HG03280 (cell line): Measurements from ENCODE around the gene RPRD2.

Experiments used
- ATAC-seq: cut with Tn5 transposase; IDR thresholded peaks from one replicate; pipeline ENCODE4 v1.9.1; 2021; ENCODE audit warnings: mild to moderate bottlenecking, moderate library complexity; ENCODE audit not compliant: unreplicated experiment

RPRD2 gene

DNA sequence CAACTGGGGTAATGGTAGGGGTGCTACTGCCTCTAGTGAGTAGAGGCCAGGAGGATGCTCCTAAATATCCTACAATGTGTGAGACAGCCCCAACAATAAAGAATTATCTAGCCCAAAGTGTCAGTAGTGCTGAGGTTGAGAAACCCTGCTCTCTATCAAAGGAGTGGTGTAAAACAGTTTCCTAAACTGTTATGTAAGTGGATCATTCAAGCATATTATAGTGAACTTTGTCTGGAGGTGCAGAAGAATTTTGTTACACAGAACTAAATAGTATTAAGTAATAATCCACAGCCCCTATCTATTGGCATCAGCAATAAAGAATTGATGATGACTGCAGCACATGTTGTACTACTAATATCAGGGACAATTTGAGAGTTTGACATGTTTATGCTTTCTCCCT lies 103.0 kb downstream of the RPRD2 start:
- no peak for ATAC-seq

DNA sequence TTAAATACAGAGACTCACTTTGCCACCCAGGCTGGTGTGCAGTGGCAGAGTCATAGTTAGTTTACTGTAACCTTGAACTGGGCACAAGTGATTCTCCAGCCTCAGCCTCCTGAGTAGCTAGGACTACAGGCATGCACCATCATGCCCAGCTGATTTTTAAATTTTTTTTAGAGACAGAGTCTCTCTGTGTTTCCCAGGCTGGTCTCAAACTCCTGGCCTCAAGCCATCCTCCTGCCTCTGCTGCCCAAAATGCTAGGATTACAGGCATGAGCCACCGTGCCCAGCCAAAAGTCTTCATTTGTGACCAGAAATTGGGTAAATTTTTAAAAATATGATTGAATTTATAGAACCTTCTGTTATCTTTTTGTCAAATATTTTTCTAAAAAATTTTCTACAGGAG lies 105.3 kb downstream of the RPRD2 start:
- ATAC-seq = no peak

DNA sequence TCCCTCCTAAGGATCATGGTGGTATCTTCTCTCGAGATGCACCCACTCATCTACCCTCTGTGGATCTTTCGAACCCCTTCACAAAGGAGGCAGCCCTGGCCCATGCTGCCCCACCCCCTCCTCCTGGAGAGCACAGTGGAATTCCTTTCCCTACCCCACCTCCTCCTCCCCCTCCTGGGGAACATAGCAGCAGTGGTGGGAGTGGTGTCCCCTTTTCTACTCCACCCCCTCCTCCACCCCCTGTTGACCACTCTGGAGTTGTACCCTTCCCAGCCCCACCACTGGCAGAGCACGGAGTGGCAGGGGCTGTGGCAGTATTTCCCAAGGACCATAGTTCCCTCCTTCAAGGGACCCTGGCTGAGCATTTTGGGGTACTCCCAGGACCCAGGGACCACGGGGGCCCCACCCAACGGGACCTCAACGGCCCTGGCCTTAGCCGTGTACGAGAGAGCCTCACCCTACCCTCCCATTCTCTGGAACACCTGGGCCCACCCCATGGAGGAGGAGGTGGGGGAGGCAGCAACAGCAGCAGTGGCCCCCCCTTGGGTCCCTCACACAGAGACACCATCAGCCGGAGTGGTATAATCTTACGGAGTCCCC lies 108.8 kb downstream of the RPRD2 start:
- ATAC-seq = no peak

DNA sequence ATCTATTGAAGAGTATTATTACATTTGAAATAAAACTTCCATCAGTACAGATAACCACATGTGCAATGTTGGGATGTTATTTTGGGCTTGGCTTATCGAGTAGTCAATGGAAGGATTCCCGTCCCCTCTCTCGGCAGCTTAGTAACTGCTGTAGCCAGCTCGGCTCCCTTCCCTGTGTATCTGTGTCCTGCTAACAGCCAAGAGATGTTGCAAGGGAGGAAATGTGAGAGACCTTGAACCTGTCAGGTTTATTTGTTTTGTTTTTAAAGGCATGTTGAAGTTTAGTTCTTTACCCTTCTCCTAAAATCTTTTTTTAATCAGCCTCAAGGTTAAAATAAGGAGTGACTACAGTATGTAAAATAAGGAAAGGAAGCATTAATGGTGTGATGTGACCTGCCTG lies 109.7 kb downstream of the RPRD2 start:
- no peak for ATAC-seq

DNA sequence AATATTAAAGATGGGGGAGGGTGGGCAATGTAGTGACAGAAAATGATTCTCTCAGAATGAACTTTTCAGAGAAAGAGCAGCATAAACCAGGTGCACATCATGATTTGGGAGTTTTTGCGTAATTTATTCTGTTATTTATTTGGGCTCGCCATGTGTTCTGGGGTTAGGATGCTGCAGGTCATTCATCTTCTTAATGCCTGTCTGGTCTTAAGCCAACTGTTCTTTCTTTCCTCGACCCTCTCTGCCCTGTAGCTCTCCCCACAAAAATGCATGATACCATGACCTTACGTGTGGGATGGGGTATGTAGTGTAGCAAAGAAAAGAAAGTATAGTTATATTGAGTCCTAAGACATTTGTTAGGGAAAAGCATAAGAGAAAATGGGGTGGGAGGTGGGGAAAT lies 110.9 kb downstream of the RPRD2 start:
- no peak for ATAC-seq

DNA sequence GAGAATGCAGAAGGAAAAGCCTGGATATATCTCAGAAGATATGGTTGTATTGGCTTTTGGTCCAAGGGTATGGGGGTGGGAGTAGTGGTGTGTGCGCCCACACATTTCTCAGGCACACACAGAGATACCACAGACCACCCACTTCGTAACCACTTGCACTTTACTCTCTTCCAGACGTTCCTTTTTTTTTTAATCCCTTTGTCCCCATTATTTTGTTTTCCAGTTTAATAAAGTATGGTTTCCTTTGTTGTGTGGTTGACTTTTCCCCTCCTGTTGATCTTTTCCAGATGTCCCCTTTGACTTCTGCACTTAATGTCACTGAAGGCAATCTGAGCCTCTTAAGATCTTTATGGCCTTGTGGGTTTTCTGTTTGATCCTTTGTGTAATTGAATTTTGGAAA lies 112.8 kb downstream of the RPRD2 start:
- no peak for ATAC-seq

DNA sequence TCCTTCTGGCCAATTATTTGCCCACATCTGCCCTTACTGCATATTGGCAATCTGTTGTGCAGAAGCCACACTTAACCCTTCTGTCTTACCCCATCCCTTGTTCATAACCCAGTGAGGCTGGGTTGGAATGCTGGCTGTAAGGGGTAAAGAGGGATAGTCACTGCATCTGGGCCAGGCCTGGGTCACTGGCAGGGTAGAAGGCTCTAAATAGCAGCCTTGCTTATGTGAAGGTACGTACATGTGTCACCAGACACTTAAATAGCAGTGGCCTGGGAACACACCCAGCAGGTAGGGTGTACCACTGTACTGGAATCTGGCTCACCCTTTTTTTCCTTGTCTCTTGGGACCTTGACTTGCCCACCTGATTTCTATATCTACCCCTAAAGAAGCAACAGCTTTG lies 113.4 kb downstream of the RPRD2 start:
- ATAC-seq = no peak

DNA sequence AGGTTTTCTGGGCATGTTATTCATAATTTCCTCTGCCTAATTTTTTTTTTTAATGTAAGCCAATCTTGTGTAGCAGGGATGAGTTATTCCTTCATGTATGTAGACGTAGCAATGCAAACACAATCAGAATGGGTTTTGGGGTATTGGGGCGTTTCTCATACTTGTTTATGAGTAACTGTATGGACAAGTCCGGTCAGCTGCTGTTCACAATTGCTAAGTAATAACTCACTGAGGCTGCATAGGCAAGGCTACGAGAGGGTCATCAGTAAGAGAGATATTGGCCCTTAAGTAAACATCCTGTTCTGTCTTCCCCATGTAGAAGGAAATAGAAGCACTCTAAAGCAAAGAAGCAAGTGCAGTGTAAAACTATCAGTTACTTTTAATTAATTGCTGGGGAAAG lies 113.8 kb downstream of the RPRD2 start:
- ATAC-seq = no peak

DNA sequence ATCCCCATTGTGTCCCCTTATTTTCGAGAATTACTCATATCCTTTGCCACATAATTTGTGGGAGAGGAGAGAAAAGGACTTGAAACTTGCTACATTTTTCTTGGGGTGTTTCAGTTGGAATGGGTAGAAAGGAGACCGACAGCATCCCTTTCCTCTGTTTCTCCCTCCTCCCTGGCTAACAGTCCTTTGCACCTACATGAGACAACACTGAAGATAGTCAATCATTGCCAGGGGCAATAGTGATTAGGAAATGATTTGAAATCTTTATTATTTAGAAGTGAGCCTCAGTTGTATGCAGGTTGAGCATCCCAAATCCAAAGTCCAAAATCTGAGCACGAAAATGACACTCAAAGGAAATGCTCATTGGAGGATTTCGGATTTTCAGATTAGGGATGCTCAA lies 115.4 kb downstream of the RPRD2 start:
- no peak for ATAC-seq

DNA sequence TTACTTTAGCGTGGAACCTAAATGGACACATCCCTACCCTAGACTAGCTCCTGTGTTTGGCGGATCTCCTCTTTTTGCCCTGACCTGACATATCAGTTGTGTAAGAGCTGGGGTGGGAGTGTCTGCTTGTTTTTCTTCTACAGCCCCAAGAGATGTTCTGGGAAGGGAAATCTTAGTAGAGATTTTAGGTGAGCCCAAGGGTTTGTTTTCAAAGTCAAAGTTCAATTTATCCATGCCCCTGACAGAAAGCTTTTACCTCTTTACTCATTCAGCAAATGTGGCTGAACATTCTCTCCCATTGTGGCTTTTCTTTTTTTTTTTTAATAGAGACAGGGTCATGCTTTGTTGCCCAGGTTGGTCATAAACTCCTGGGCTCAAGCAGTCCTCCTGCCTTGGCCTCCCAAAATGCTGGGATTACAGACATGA lies 116.0 kb downstream of the RPRD2 start:
- no peak for ATAC-seq

DNA sequence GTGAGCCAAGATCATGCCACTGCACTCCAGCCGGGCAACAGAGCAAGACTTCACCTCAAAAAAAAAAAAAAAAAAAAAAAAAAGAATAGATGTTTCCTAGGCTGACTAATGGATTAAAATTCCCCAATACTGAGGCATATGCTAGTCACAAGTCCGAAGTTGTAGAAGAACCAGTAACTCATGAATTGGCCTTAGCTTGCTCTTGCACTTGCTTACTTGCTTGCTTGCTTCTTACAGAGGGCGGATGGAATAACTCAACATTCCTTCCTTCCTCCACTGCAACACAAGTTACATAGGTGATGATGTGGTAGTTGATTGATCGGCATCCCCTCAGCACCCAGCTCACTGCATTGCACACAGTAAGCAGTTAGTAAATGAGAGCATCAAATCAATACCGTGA lies 120.5 kb downstream of the RPRD2 start:
- no peak for ATAC-seq

DNA sequence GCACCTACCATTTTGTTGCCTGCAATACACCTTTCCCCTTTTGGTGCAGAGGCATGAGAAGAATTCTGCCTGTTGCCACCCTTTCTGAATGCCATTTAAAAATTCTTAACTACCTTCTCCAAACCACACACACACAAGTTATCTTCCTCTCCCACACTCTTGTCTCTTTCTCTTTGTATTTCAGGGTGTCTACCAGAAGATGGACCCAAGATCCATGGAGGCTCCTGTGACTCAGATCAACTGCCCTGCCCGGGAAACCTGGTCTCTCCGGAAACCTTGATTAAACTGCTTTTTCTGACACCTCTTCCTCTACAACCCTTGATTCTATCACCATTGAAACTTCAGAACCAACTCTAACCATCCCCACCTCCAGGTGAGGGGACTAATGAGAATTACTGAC lies 120.9 kb downstream of the RPRD2 start:
- no peak for ATAC-seq

DNA sequence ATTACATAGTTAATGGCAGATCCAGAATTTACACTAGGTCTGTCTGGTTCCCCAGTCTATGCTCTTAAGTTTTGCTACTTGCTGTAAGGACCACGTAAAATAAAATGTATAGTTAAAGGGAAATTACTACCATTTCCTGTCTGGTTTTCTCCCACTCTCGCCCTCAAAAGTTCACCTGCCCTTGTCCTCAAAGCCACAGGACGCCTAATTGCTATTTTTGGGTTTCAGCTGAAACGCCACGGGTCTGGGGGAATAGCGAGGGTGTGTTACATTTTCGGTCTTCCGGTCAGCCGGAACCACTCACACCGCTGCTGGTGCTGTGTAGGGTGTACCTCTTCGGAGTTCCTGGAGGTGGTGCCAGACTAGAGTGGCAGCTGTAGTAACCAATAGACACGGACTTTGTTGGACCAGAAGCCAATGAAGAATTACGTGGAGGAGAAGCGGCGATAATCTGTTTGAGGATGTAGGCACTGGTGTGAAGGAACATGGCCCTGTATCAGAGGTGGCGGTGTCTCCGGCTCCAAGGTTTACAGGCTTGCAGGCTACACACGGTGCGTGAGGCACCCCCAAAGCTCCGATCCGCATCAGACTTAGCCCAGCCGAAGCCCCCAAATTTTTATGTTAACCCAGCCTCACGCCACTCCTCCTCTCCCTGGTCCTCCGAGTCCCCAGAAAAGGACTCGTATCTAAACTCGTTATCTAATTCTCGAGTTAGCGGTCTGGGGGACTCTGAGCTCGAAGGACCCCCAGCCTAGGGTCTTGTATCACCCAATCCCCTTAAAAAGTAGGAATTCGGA lies 123.2 kb downstream of the RPRD2 start, which contains the start of gene TARS2:
Gene TARS2 (plus strand): TSS at position 454 of the 797 bp plus-strand sequence. CDS start 32 bp downstream, at position 486.
- ATAC-seq = peak; percentile 100

DNA sequence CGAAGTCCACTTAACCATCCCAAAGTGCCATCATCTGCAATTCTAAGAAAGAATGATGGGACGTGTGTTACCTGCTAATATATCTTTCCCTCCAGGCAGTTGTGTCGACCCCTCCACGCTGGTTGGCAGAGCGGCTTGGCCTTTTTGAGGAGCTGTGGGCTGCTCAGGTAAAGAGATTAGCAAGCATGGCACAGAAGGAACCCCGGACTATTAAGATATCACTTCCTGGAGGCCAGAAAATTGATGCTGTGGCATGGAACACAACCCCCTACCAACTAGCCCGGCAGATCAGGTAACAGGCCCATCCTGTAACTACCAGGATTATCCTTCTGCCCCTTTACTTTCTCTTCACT lies 123.8 kb downstream of the RPRD2 start:
- no peak for ATAC-seq

DNA sequence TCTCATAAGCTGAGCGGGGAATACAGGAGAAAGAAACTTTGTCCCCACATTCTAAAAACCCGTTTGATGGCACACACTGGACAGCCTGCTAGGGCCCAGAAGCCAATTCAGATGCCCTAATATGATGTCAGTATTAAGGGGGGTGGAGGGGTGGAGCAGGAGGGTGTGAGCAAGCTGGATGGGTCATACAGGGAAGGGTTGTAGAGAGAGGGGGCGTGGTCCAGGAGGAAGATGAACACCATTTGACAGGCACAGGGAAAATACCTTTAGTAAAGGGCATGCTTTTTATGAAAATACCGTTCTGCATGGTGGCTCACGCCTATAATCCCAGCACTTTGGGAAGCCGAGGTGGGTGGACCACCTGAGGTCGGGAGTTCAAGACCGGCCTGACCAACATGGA lies 129.2 kb downstream of the RPRD2 start:
- no peak for ATAC-seq

DNA sequence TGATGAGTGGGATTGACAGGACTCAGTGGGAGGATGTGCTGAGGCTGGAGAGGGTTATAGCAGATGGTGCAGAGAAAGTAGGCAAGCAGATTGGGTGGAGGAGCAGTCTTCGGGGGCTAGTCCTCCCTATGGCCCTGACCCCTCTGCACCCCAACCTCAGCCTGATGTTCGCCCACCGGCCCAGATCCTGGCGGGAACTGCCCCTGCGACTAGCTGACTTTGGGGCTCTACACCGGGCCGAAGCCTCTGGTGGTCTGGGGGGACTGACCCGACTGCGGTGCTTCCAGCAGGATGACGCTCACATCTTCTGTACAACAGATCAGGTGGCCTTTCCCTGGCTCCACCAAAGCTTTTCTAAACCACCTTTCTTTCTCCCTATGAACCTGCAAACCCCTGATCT lies 134.4 kb downstream of the RPRD2 start:
- ATAC-seq = no peak

DNA sequence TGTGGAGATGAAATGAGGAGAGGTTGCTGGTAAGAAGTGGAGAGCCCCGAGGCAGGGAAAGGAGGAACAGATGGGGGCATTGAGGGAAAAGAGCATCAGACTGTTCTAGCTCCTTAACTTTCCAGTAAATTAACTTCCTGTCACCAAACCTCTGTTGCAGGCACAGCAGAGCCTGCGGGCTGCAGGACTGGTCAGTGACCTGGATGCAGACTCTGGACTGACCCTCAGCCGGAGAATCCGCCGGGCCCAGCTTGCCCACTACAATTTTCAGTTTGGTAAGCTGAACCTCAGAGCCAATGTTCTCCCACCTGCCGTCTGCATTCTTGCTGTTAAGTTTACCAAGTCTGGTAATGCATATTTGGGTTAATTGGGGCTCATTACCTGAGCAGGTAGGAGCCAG lies 141.5 kb downstream of the RPRD2 start:
- no peak for ATAC-seq

DNA sequence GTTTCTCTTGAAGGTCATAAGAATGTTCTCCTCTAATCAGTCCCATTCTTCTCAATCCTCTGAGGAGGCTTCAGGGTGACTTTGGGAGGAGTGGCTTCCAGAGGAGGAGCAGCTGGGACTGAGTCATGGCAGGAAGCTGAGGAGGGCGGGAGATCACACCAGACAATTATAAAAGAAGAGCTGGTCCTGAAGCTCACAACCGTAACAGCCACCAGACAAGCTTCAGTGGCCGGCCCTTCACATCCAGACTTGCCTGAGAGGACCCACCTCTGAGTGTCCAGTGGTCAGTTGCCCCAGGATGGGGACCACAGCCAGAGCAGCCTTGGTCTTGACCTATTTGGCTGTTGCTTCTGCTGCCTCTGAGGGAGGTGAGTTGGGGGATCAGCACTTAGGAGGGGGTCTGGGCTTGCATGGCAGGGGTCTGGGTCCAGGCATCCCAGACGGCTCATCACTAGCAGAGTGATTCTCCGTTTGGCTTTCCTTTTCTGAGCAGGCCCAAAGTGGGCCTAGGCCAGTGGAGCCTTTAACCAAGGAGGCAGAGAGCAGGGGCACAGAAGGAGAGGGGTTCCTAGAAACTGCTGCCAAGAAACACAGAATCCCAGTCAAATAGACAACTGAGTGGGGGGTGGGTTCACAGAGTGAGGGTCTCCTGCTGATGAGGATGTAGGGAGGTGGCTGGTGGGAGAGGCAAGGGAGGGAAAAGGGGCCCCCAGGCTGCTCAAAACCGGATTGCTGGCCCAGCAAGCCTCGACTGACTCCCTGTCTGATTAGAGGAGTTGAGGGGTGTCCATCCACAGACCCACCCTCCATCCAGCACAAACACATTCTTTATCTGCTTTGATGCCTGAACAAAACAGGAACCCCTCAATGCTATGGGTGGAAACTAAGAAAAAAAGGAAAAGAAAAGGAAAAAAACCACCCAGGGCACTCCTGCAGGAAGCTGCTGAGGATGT lies 144.2 kb downstream of the RPRD2 start, which contains the start of gene ECM1:
Gene ECM1 (plus strand): TSS at position 198 of the 953 bp plus-strand sequence. CDS start 101 bp downstream, at position 299.
- ATAC-seq = no peak

DNA sequence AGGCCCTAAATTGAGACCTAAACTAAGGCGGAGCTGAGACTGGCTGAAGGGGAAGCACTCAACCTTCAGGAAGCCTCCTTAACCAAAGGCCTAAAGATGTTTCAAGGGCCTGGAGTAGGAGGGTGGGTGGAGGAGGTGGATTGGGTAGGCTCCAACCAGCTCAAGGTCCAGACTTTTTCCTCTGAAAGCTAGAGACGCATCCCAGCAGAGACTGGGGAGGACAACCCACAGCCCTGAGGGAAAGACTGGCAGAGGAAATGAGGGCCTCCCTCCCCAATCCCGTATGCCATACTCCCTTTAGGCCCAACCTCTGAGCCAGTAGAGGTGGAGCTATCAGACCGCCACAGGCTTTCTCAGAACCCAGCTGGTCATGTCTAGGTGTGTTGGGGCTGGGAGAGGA lies 145.0 kb downstream of the RPRD2 start:
- no peak for ATAC-seq

DNA sequence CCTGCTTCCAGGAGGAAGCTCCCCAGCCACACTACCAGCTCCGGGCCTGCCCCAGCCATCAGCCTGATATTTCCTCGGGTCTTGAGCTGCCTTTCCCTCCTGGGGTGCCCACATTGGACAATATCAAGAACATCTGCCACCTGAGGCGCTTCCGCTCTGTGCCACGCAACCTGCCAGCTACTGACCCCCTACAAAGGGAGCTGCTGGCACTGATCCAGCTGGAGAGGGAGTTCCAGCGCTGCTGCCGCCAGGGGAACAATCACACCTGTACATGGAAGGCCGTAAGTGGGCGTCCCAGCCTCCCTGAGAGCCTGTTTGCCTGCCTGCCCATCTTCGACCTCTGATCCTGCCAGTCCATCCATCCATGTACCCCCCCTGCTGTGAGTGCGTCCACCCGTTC lies 147.6 kb downstream of the RPRD2 start:
- ATAC-seq = no peak

DNA sequence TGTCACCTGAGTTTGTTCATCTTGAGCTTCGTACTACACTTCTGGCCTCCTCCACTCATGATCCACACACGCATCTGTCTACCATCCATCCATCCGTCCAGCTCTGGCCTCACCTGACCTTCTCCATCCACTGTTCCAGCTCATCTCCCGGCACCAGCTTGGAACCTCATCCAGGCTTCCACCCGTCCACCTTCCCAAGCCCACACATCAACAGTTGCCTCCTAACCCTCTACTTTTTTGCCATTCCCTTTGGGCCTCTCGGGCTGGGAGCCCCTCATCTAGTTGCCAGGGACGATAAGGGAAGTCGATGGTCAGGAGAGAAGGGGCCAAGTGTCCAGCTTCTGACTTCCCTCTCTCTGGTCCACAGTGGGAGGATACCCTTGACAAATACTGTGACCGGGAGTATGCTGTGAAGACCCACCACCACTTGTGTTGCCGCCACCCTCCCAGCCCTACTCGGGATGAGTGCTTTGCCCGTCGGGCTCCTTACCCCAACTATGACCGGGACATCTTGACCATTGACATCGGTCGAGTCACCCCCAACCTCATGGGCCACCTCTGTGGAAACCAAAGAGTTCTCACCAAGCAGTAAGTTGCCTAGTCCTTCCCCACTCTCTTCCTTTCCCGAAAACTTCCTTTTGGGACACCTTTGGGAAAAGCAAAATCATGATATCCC lies 148.2 kb downstream of the RPRD2 start:
- no peak for ATAC-seq
